HuH-7 (cell line): ENCODE measurements around the gene DCDC2C.

Experiments
- DNase-seq: peaks from one replicate; pipeline ENCODE4 v3.0.0; 2011; ENCODE audit warnings: low spot score

DCDC2C gene

GRCh38 chr2:3672861-3673678 is 30.3 kb upstream of the DCDC2C start:
- no peak for DNase-seq

- no peak for DNase-seq
These were observed 29.1 kb upstream of the DCDC2C start for GRCh38 chr2:3674066-3674845.

GRCh38 chr2:3675687-3676086 is 27.7 kb upstream of the DCDC2C start:
- no peak for DNase-seq

GRCh38 chr2:3677436-3677835 is 25.9 kb upstream of the DCDC2C start:
- DNase-seq, result no peak

GRCh38 chr2:3678212-3678611 is 25.2 kb upstream of the DCDC2C start:
- DNase-seq, result no peak

- no peak for DNase-seq
These were observed 24.2 kb upstream of the DCDC2C start for GRCh38 chr2:3679180-3679579.

- DNase-seq, result no peak
These were observed 23.6 kb upstream of the DCDC2C start for GRCh38 chr2:3679616-3680393.

GRCh38 chr2:3680548-3681345 is 22.6 kb upstream of the DCDC2C start:
- no peak for DNase-seq

- DNase-seq, result no peak
These were observed 21.8 kb upstream of the DCDC2C start for GRCh38 chr2:3681625-3682024.

GRCh38 chr2:3682811-3683210 is 20.6 kb upstream of the DCDC2C start:
- no peak for DNase-seq

GRCh38 chr2:3683748-3684454 is 19.5 kb upstream of the DCDC2C start:
- DNase-seq, result no peak

- DNase-seq, result no peak
These were observed 13.2 kb upstream of the DCDC2C start for GRCh38 chr2:3689998-3690748.

GRCh38 chr2:3692375-3692774 is 11.0 kb upstream of the DCDC2C start:
- DNase-seq, result peak; percentile 37

- DNase-seq, result no peak
These were observed 6.8 kb upstream of the DCDC2C start for GRCh38 chr2:3696545-3696944.

- DNase-seq, result no peak
These were observed 2.3 kb upstream of the DCDC2C start for GRCh38 chr2:3701071-3701470.

- no peak for DNase-seq
These were observed 481 bp downstream of the DCDC2C start for GRCh38 chr2:3703757-3704355.

GRCh38 chr2:3704692-3705091 is 1.3 kb downstream of the DCDC2C start:
- no peak for DNase-seq

- DNase-seq, result no peak
These were observed 2.4 kb downstream of the DCDC2C start for GRCh38 chr2:3705782-3706181.

- DNase-seq, result no peak
These were observed 3.5 kb downstream of the DCDC2C start for GRCh38 chr2:3706892-3707291.

GRCh38 chr2:3708576-3708975 is 5.2 kb downstream of the DCDC2C start:
- DNase-seq, result no peak
